Measurements from ENCODE around the gene DZANK1. TPM values are rescaled to one million over a fixed set of nuclear protein-coding genes. Genes with fewer than 3 reads are reported as not detected.
A peak's percentile ranks its signal among the peaks of the same experiment; 100 is the strongest.

Gene DZANK1
- polyA plus RNA-seq, 1 donor from 2014 or later = 10.6 TPM

GRCh38 chr20:18497603-18498002 lies 30.8 kb upstream of the DZANK1 start:
- Histone ChIP-seq H4K20me1 (ENCODE audit: insufficient read depth) (no peaks in the 10 kb centered on the region), H3K9me2 (ENCODE audit: insufficient read depth, low read length) (no peaks in the 10 kb centered on the region), H3K36me3 (ENCODE audit: insufficient read depth, low read length) (no peaks in the 10 kb centered on the region), H3K27ac (ENCODE audit: low read length) (peak overlapping the region; percentile 88), H3K4me3 (ENCODE audit: low read length) (peak overlapping the region; percentile 85), H2AFZ (ENCODE audit: low read depth, low read length) (peak overlapping the region; percentile 94), H3K79me2 (replicated peaks; ENCODE audit: insufficient read depth, low read length) (peaks cover 3% of the 10 kb centered on the region), H3K9me3 (ENCODE audit: low read length) (no peaks in the 10 kb centered on the region), H3K9ac (ENCODE audit: low read length) (peak overlapping the region; percentile 75), H3K27me3 (ENCODE audit: insufficient read depth, low read depth, low read length) (no peaks in the 10 kb centered on the region), H3K4me2 (ENCODE audit: low read length) (peak overlapping the region; percentile 83), H3F3A (ENCODE audit: insufficient read depth, low read length, poor library complexity, severe bottlenecking) (no peaks in the 10 kb centered on the region)
- TF ChIP-seq MXI1 (conservative IDR thresholded peaks at IDR 0.05; ENCODE audit: poor library complexity, severe bottlenecking) (no peak), TAF1 (IDR thresholded peaks at IDR 0.05; ENCODE audit: low read depth) (no peak), REST (IDR thresholded peaks at IDR 0.05; ENCODE audit: borderline replicate concordance) (no peak), CTCF (IDR thresholded peaks at IDR 0.05; ENCODE audit: poor library complexity, severe bottlenecking) (no peak), RAD21 (conservative IDR thresholded peaks at IDR 0.05) (no peak), EZH2 (IDR thresholded peaks at IDR 0.05; ENCODE audit: borderline replicate concordance, insufficient read depth, low read length, poor library complexity, severe bottlenecking) (no peak), EP300 (conservative IDR thresholded peaks at IDR 0.05; ENCODE audit: poor library complexity, severe bottlenecking) (no peak), POLR2AphosphoS5 (IDR thresholded peaks at IDR 0.05) (no peak), SMC3 (conservative IDR thresholded peaks at IDR 0.05; ENCODE audit: poor library complexity) (no peak)

GRCh38 chr20:18496740-18497592 lies 30.1 kb upstream of the DZANK1 start, which contains the start of gene RBBP9:
RBBP9 (minus strand) TSS chr20:18497225; CDS start chr20:18497167, 58 bp downstream.
- H2AFZ ChIP-seq (ENCODE audit: low read depth, low read length) = peak within 1 kb of the TSS; percentile 94
- no peaks in the 10 kb centered on the region for H4K20me1 ChIP-seq (ENCODE audit: insufficient read depth)
- H3K4me2 ChIP-seq (ENCODE audit: low read length) = peak within 1 kb of the TSS; percentile 84
- no peaks in the 10 kb centered on the region for H3K36me3 ChIP-seq (ENCODE audit: insufficient read depth, low read length)
- H3K9me2 ChIP-seq (ENCODE audit: insufficient read depth, low read length) = no peaks in the 10 kb centered on the region
- TF ChIP-seq CTCF (IDR thresholded peaks at IDR 0.05; ENCODE audit: poor library complexity, severe bottlenecking) (peak; percentile 30), POLR2AphosphoS5 (IDR thresholded peaks at IDR 0.05) (peak; percentile 70), SMC3 (conservative IDR thresholded peaks at IDR 0.05; ENCODE audit: poor library complexity) (peak; percentile 52), RAD21 (conservative IDR thresholded peaks at IDR 0.05) (peak; percentile 49), TAF1 (IDR thresholded peaks at IDR 0.05; ENCODE audit: low read depth) (peak; percentile 86), EZH2 (IDR thresholded peaks at IDR 0.05; ENCODE audit: borderline replicate concordance, insufficient read depth, low read length, poor library complexity, severe bottlenecking) (no peak), MXI1 (conservative IDR thresholded peaks at IDR 0.05; ENCODE audit: poor library complexity, severe bottlenecking) (peak; percentile 87), EP300 (conservative IDR thresholded peaks at IDR 0.05; ENCODE audit: poor library complexity, severe bottlenecking) (peak; percentile 66), REST (IDR thresholded peaks at IDR 0.05; ENCODE audit: borderline replicate concordance) (peak; percentile 83)
- H3K9me3 ChIP-seq (ENCODE audit: low read length) = no peaks in the 10 kb centered on the region
- no peaks in the 10 kb centered on the region for H3F3A ChIP-seq (ENCODE audit: insufficient read depth, low read length, poor library complexity, severe bottlenecking)
- peaks cover 3% of the 10 kb centered on the region for H3K79me2 ChIP-seq (replicated peaks; ENCODE audit: insufficient read depth, low read length)
- H3K4me3 ChIP-seq (ENCODE audit: low read length) = peak within 1 kb of the TSS; percentile 85
- peak within 1 kb of the TSS; percentile 75 for H3K9ac ChIP-seq (ENCODE audit: low read length)
- no peaks in the 10 kb centered on the region for H3K27me3 ChIP-seq (ENCODE audit: insufficient read depth, low read depth, low read length)
- peak within 1 kb of the TSS; percentile 88 for H3K27ac ChIP-seq (ENCODE audit: low read length)
